Tibial nerve (tissue), 4 donors: Measurements from ENCODE around the gene C6orf15.

Source experiments
- CTCF ChIP-seq, 5 experiments: fragments of 200-600 bp in 3 of 5; fragments of 450-650 bp in 2 of 5; sonication (generic) in 3 of 5; IDR thresholded peaks; one replicate each; pipeline ENCODE4 v1.5.1; 2016 to 2019; ENCODE audit warnings: antibody characterized with exemption in 5 of 5, mild to moderate bottlenecking in 3 of 5, moderate library complexity in 2 of 5
- EP300 ChIP-seq, 2 donors: sonication (generic); formaldehyde crosslinking; IDR thresholded peaks; one replicate each; pipeline ENCODE4 v1.6.1; 2017; ENCODE audit warnings: antibody characterized with exemption in 2 of 2, mild to moderate bottlenecking in 1 of 2
- POLR2A ChIP-seq, 2 donors: fragments of 450-650 bp; IDR thresholded peaks; one replicate each; pipeline ENCODE4 v1.6.1; 2017; ENCODE audit warnings: antibody characterized with exemption in 2 of 2, mild to moderate bottlenecking in 2 of 2, moderate library complexity in 2 of 2

- TF ChIP-seq POLR2A (IDR thresholded peaks at IDR 0.05): no peak
- TF ChIP-seq CTCF (IDR thresholded peaks at IDR 0.05): no peak
- no peak for TF ChIP-seq EP300 (IDR thresholded peaks at IDR 0.05)
Measured at GRCh38 chr6:31103136-31103535, 9.2 kb downstream of the C6orf15 start.
